Endothelial cell of umbilical vein (primary cell): Measurements from ENCODE around the gene CLDN2. TPM values are rescaled to one million over a fixed set of nuclear protein-coding genes. Genes with fewer than 3 reads are reported as not detected.

Source experiments
- BruUV-seq: library from RNA; stranded (reverse); fragments of 400-500 nt; replicated peaks from 2 replicates; lab custom pipeline; 2021; lab: Mats Ljungman, UMichigan
- CTCF ChIA-PET: fragments of 300-600, 350-600 bp; sonication (Branson Sonifier 250); formaldehyde crosslinking; loops from one replicate; lab custom pipeline; 2021; ENCODE audit warnings: antibody characterized with exemption, inconsistent platforms; lab: Charles Lee
- POLR2A ChIA-PET: fragments of 300-600, 350-600 bp; sonication (Branson Sonifier 250); formaldehyde crosslinking; loops from one replicate; lab custom pipeline; 2021; ENCODE audit warnings: antibody characterized with exemption, inconsistent platforms; lab: Charles Lee
- DNase-seq: peaks from one replicate; pipeline ENCODE4 v3.0.0-alpha.2; 2011; ENCODE audit warnings: low read depth, low spot score
- FAIRE-seq: peaks from 2 replicates; lab custom pipeline; 2011; peaks lifted over from hg19 to GRCh38; lab: Jason Lieb, UNC
- H2AFZ ChIP-seq: 2 replicates; pipeline ENCODE4 v1.6.0; 2012; ENCODE audit warnings: low read depth, low read length, control low read depth, inconsistent platforms
- H3K27ac ChIP-seq: 2 replicates; pipeline ENCODE4 v1.5.1; 2011; ENCODE audit warnings: low read depth, mild to moderate bottlenecking, control low read depth, low read length, moderate library complexity; ENCODE audit not compliant: insufficient read depth
- H3K27me3 ChIP-seq, 2 experiments: 2 replicates each; pipeline versions ENCODE4 v1.6.0 to v1.6.1; 2011; ENCODE audit warnings: low read length in 2 of 2, mixed read lengths in 1 of 2; ENCODE audit not compliant: control insufficient read depth in 2 of 2, insufficient read depth in 2 of 2
- H3K36me3 ChIP-seq, 2 experiments: 2 replicates in 1 of 2; 3 replicates in 1 of 2; pipeline ENCODE4 v1.5.1; 2011; ENCODE audit warnings: low read length in 2 of 2, mild to moderate bottlenecking in 1 of 2, moderate library complexity in 1 of 2; ENCODE audit not compliant: control insufficient read depth in 2 of 2, insufficient read depth in 2 of 2; ENCODE audit errors: extremely low read depth in 1 of 2
- H3K4me1 ChIP-seq: 3 replicates; pipeline ENCODE4 v1.5.1; 2011; ENCODE audit warnings: mild to moderate bottlenecking, low read length; ENCODE audit not compliant: control insufficient read depth, insufficient read depth; ENCODE audit errors: extremely low read depth
- H3K4me2 ChIP-seq: 2 replicates; pipeline ENCODE4 v1.6.1; 2011; ENCODE audit warnings: low read length, control low read depth, mixed read lengths; ENCODE audit not compliant: insufficient read depth
- H3K4me3 ChIP-seq, 3 experiments: fragments of 200-600 bp in 1 of 3; sonication (generic), shearing (Covaris generic) in 1 of 3; replicated peaks in 1 of 3; 2 replicates each; pipeline ENCODE4 v1.5.1; 2011 to 2016; ENCODE audit warnings: control low read depth in 3 of 3, low read length in 3 of 3, mild to moderate bottlenecking in 2 of 3, inconsistent platforms in 1 of 3, low read depth in 1 of 3, moderate library complexity in 1 of 3; ENCODE audit not compliant: insufficient read depth in 1 of 3
- H3K79me2 ChIP-seq: 2 replicates; pipeline ENCODE4 v1.6.0; 2012; ENCODE audit warnings: low read length, inconsistent platforms; ENCODE audit not compliant: control insufficient read depth, insufficient read depth
- H3K9ac ChIP-seq: replicated peaks from 2 replicates; pipeline ENCODE3; 2011; ENCODE audit warnings: low read length, control low read depth; ENCODE audit not compliant: insufficient read depth; ENCODE audit errors: extremely low read depth
- H3K9me1 ChIP-seq: replicated peaks from 3 replicates; pipeline ENCODE4 v1.6.0; 2011; ENCODE audit warnings: mild to moderate bottlenecking, low read length; ENCODE audit not compliant: control insufficient read depth, insufficient read depth; ENCODE audit errors: extremely low read depth
- H3K9me3 ChIP-seq: replicated peaks from 2 replicates; pipeline ENCODE4 v1.5.1; 2012; ENCODE audit warnings: low read length, inconsistent platforms; ENCODE audit not compliant: control insufficient read depth, insufficient read depth
- H4K20me1 ChIP-seq: replicated peaks from 2 replicates; pipeline ENCODE3; 2011; ENCODE audit warnings: mild to moderate bottlenecking, low read length; ENCODE audit not compliant: control insufficient read depth, insufficient read depth; ENCODE audit errors: extremely low read depth
- EZH2 ChIP-seq: IDR thresholded peaks from 2 replicates; pipeline ENCODE4 v1.6.1; 2012; ENCODE audit warnings: borderline replicate concordance, low read depth, mild to moderate bottlenecking, moderate library complexity, low read length, inconsistent platforms; ENCODE audit not compliant: severe bottlenecking
- FOS ChIP-seq: IDR thresholded peaks from 2 replicates; pipeline ENCODE4 v1.6.1; 2011; ENCODE audit warnings: mild to moderate bottlenecking, low read length, moderate library complexity, borderline replicate concordance; ENCODE audit not compliant: insufficient read depth
- GATA2 ChIP-seq: IDR thresholded peaks from 2 replicates; pipeline ENCODE4 v1.7.0; 2011; ENCODE audit warnings: low read depth, mild to moderate bottlenecking, moderate library complexity, mixed read lengths, low read length; ENCODE audit not compliant: insufficient read length, insufficient read depth
- JUN ChIP-seq: IDR thresholded peaks from 2 replicates; pipeline ENCODE4 v1.6.1; 2011; ENCODE audit warnings: borderline replicate concordance, low read depth; ENCODE audit not compliant: insufficient read length, insufficient read depth
- MYC ChIP-seq: IDR thresholded peaks from one replicate; pipeline ENCODE4 v1.6.1; 2011; ENCODE audit warnings: mild to moderate bottlenecking, low read depth, low read length
- POLR2A ChIP-seq: IDR thresholded peaks from 2 replicates; pipeline ENCODE4 v1.6.1; 2012; ENCODE audit warnings: low read depth, mild to moderate bottlenecking, control low read depth, low read length
- POLR2AphosphoS5 ChIP-seq: IDR thresholded peaks from 2 replicates; pipeline ENCODE4 v1.6.1; 2012; ENCODE audit warnings: low read depth, mild to moderate bottlenecking, control low read depth, low read length, moderate library complexity; ENCODE audit not compliant: insufficient read depth
- dilution Hi-C: fragments of 300-500 bp; cut with MboI; formaldehyde crosslinking; loops from one replicate; pipeline ENCODE4 v1.15.0; 2019; ENCODE audit warnings: low sequenced_read_pairs; ENCODE audit not compliant: extremely low pct_ligation_motif_present
- intact Hi-C: fragments of 100-400 bp; cut with micrococcal nuclease; formaldehyde crosslinking; loops from one replicate; pipeline ENCODE4 v1.10.0; 2022
- polyA plus RNA-seq, 4 experiments: library from polyadenylated mRNA; depleted of rRNA in 3 of 4; stranded (reverse) in 3 of 4; unstranded in 1 of 4; fragments of >200 nt; gene quantifications; 2 replicates each; pipeline versions ENCODE4 v1.2.1 to v1.2.3, GENCODE V29; 2011 to 2012; ENCODE audit warnings: missing spikeins in 1 of 4
- total RNA-seq: library from RNA; stranded (reverse); gene quantifications from 2 replicates; pipeline ENCODE4 v1.2.3, GENCODE V29; 2021
- TF ChIP-seq, protein P1 (sequence below), 2 donors: IDR thresholded peaks; 1 replicate in 1 of 2; 2 replicates in 1 of 2; pipeline ENCODE4 v1.5.1; 2011; ENCODE audit warnings: low read length in 2 of 2, mild to moderate bottlenecking in 2 of 2, moderate library complexity in 2 of 2, control low read depth in 1 of 2, inconsistent platforms in 1 of 2, low read depth in 1 of 2; ENCODE audit not compliant: insufficient read depth in 1 of 2; ENCODE audit errors: extremely low read depth in 1 of 2
- TF ChIP-seq, protein P2 (sequence below): IDR thresholded peaks from 2 replicates; pipeline ENCODE4 v1.6.1; 2011; ENCODE audit not compliant: insufficient read depth, insufficient read length

Gene CLDN2
- total and polyA plus RNA-seq, 2 donors (not counting 3 experiments of a cell fraction or from before 2014, with no cell fraction given) = not detected

DNA sequence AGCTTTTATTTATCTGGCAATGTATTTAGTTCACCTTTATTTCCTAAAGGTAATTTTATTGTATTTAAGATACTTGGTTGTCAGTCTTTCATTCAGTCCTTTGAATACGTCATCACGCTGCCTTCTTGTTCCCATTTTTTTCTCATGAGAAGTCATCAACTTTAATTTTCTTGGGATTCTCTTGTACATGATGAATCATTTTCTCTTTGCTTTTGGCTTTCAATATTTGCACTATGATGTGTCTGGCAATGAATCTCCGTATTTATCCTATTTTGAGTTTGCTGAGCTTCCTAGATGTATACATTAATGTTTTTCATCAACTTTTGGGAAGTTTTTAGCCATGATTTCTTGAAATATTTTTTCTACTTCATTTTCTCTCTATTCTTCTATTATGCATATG is 28.4 kb downstream of the CLDN2 start:
- no TSS peak for BruUV-seq

More for the DNA sequence above, 28.4 kb downstream of the CLDN2 start:
- no peak overlapping the region for H3K9ac ChIP-seq
- no peaks in the 10 kb centered on the region for H4K20me1 ChIP-seq
- DNase-seq = no peak
- H3K4me3 ChIP-seq = no peak overlapping the region
- no peaks in the 10 kb centered on the region for H3K9me1 ChIP-seq
- H2AFZ ChIP-seq = no peak overlapping the region
- H3K79me2 ChIP-seq = no peaks in the 10 kb centered on the region
- no peaks in the 10 kb centered on the region for H3K36me3 ChIP-seq
- intact Hi-C loops = no loop called here
- ChIA-PET POLR2A (no interaction called here), CTCF (interaction anchor here (1.0 kb wide), 1 partner anchor 11 kb away, joined by 4 read pairs; no protein-coding TSS in a partner anchor)
- TF ChIP-seq JUN (no peak), POLR2AphosphoS5 (no peak), FOS (no peak), POLR2A (no peak), GATA2 (no peak), EZH2 (no peak), MYC (no peak)
- TF ChIP-seq, protein P1, sequence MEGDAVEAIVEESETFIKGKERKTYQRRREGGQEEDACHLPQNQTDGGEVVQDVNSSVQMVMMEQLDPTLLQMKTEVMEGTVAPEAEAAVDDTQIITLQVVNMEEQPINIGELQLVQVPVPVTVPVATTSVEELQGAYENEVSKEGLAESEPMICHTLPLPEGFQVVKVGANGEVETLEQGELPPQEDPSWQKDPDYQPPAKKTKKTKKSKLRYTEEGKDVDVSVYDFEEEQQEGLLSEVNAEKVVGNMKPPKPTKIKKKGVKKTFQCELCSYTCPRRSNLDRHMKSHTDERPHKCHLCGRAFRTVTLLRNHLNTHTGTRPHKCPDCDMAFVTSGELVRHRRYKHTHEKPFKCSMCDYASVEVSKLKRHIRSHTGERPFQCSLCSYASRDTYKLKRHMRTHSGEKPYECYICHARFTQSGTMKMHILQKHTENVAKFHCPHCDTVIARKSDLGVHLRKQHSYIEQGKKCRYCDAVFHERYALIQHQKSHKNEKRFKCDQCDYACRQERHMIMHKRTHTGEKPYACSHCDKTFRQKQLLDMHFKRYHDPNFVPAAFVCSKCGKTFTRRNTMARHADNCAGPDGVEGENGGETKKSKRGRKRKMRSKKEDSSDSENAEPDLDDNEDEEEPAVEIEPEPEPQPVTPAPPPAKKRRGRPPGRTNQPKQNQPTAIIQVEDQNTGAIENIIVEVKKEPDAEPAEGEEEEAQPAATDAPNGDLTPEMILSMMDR (IDR thresholded peaks at IDR 0.05; ENCODE audit: extremely low read depth in 1 of 2, insufficient read depth in 1 of 2, low read depth in 1 of 2, low read length in 2 of 2) = no peak
- TF ChIP-seq, protein P2, sequence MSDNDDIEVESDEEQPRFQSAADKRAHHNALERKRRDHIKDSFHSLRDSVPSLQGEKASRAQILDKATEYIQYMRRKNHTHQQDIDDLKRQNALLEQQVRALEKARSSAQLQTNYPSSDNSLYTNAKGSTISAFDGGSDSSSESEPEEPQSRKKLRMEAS = no peak
- no peaks in the 10 kb centered on the region for H3K9me3 ChIP-seq
- FAIRE-seq = no peak
- H3K27me3 ChIP-seq = no peaks in the 10 kb centered on the region
- H3K27ac ChIP-seq = no peak overlapping the region
- H3K4me1 ChIP-seq = no peaks in the 10 kb centered on the region
- no peak overlapping the region for H3K4me2 ChIP-seq
- dilution Hi-C loops = no loop called here
